Panc1 (cell line): Measurements from ENCODE around the gene SLC27A5. TPM values are rescaled to one million over a fixed set of nuclear protein-coding genes. Genes with fewer than 3 reads are reported as not detected.

Experiments used
- ATAC-seq: fragments of 200-7000 bp; cut with Tn5 transposase; 2 replicates; pipeline ENCODE4 v1.9.1; 2020; ENCODE audit warnings: mild to moderate bottlenecking, moderate library complexity
- BruUV-seq: library from RNA; stranded (reverse); fragments of 400-500 nt; replicated peaks from 2 replicates; lab custom pipeline; 2021; lab: Mats Ljungman, UMichigan
- CTCF ChIA-PET: fragments of 300-600 bp; sonication (Branson Sonifier 250); formaldehyde crosslinking; loops from one replicate; lab custom pipeline; 2022; ENCODE audit warnings: antibody characterized with exemption; lab: Charles Lee
- POLR2A ChIA-PET: fragments of 300-600 bp; sonication (Branson Sonifier 250); formaldehyde crosslinking; loops from one replicate; lab custom pipeline; 2022; ENCODE audit warnings: antibody characterized with exemption; lab: Charles Lee
- DNase-seq: peaks from one replicate; pipeline ENCODE4 v3.0.0-alpha.2; 2010; ENCODE audit warnings: low read depth, low spot score
- H3K27ac ChIP-seq: 2 replicates; pipeline ENCODE4 v1.5.1; 2011; ENCODE audit warnings: mild to moderate bottlenecking, low read length, inconsistent platforms
- H3K27me3 ChIP-seq: fragments of 200-500 bp; sonication (Bioruptor generic); 2 replicates; pipeline ENCODE4 v1.6.0; 2014; ENCODE audit warnings: low read length, inconsistent platforms; ENCODE audit not compliant: control insufficient read depth, insufficient read depth
- H3K36me3 ChIP-seq: fragments of 200-500 bp; sonication (Bioruptor generic); 2 replicates; pipeline ENCODE4 v1.5.1; 2014; ENCODE audit warnings: inconsistent platforms, mild to moderate bottlenecking, low read length, moderate library complexity; ENCODE audit not compliant: control insufficient read depth, insufficient read depth
- H3K4me1 ChIP-seq: 2 replicates; pipeline ENCODE4 v1.5.1; 2011; ENCODE audit warnings: inconsistent platforms, mild to moderate bottlenecking, low read length, moderate library complexity; ENCODE audit not compliant: control insufficient read depth, insufficient read depth
- H3K4me3 ChIP-seq, 2 experiments: 2 replicates each; pipeline ENCODE4 v1.5.1; 2011 to 2012; ENCODE audit warnings: low read depth in 2 of 2, low read length in 2 of 2, mild to moderate bottlenecking in 2 of 2, inconsistent platforms in 1 of 2, moderate library complexity in 1 of 2
- H3K9me3 ChIP-seq: fragments of 200-500 bp; sonication (Bioruptor generic); 2 replicates; pipeline ENCODE4 v1.5.1; 2014; ENCODE audit warnings: low read depth, mild to moderate bottlenecking, inconsistent platforms, low read length, moderate library complexity; ENCODE audit not compliant: control insufficient read depth, insufficient read depth
- POLR2AphosphoS5 ChIP-seq: IDR thresholded peaks from 2 replicates; pipeline ENCODE4 v1.6.1; 2012; ENCODE audit warnings: mild to moderate bottlenecking, low read depth, low read length, moderate library complexity
- SIN3A ChIP-seq: IDR thresholded peaks from 2 replicates; pipeline ENCODE4 v1.6.1; 2012; ENCODE audit warnings: low read depth, mild to moderate bottlenecking, low read length, moderate library complexity, borderline replicate concordance; ENCODE audit not compliant: insufficient read depth
- TCF7L2 ChIP-seq: IDR thresholded peaks from 2 replicates; pipeline ENCODE4 v1.6.1; 2011; ENCODE audit warnings: mild to moderate bottlenecking, low read depth, low read length, inconsistent platforms
- in situ Hi-C: cut with HindIII; loops from 2 replicates; pipeline ENCODE4 v1.10.0; 2016; ENCODE audit warnings: low sequenced_read_pairs, low pct_unique_long_range_greater_than_20kb
- intact Hi-C: fragments of 100-400 bp; cut with micrococcal nuclease; formaldehyde crosslinking; loops from one replicate; pipeline ENCODE4 v1.10.0; 2022; ENCODE audit not compliant: unreplicated experiment
- total RNA-seq: library from RNA; stranded (reverse); gene quantifications from one replicate; pipeline ENCODE4 v1.2.1, GENCODE V29; 2021; ENCODE audit not compliant: unreplicated experiment
- TF ChIP-seq, protein P1 (sequence below): fragments of 450-650 bp; IDR thresholded peaks from 2 replicates; pipeline ENCODE4 v1.5.1; 2017; ENCODE audit warnings: mild to moderate bottlenecking
- TF ChIP-seq, protein P2 (sequence below), 2 experiments: IDR thresholded peaks; 2 replicates each; pipeline ENCODE4 v1.6.1; 2011 to 2012; ENCODE audit warnings: low read depth in 2 of 2, control low read depth in 1 of 2, low read length in 1 of 2, mild to moderate bottlenecking in 1 of 2, moderate library complexity in 1 of 2; ENCODE audit not compliant: insufficient read depth in 1 of 2

Gene SLC27A5
- total RNA-seq, 1 experiment from 2014 or later, result 10.7 TPM

DNA sequence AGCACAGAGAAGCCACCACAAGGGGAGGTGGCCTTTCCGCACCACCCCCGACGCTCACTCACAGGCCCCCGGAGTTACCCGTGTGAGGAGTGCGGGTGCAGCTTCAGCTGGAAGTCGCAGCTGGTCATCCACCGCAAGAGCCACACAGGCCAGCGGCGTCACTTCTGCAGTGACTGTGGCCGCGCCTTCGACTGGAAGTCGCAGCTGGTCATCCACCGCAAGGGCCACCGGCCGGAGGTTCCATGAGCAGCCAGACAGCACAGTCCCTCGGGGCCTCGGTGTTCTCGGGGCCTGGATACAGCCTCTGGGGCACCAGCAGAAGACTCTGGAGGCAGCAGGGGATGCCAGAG lies 31.3 kb downstream of the SLC27A5 start:
- 0 out of 2 replicates have a peak, but pooled peaks cover 5% of the 10 kb centered on the region for H3K4me1 ChIP-seq
- no peak overlapping the region for H3K4me3 ChIP-seq
- no peaks in the 10 kb centered on the region for H3K27me3 ChIP-seq
- intact Hi-C loops (no loop called here), in situ Hi-C loops (no loop called here)
- DNase-seq, result no peak
- no TSS peak for BruUV-seq
- ChIA-PET POLR2A (no interaction called here), CTCF (no interaction called here)
- H3K9me3 ChIP-seq, result no peaks in the 10 kb centered on the region
- ATAC-seq, result no peak
- H3K36me3 ChIP-seq, result no peaks in the 10 kb centered on the region
- TF ChIP-seq POLR2AphosphoS5 (no peak), SIN3A (no peak), TCF7L2 (no peak)
- TF ChIP-seq, protein P1, sequence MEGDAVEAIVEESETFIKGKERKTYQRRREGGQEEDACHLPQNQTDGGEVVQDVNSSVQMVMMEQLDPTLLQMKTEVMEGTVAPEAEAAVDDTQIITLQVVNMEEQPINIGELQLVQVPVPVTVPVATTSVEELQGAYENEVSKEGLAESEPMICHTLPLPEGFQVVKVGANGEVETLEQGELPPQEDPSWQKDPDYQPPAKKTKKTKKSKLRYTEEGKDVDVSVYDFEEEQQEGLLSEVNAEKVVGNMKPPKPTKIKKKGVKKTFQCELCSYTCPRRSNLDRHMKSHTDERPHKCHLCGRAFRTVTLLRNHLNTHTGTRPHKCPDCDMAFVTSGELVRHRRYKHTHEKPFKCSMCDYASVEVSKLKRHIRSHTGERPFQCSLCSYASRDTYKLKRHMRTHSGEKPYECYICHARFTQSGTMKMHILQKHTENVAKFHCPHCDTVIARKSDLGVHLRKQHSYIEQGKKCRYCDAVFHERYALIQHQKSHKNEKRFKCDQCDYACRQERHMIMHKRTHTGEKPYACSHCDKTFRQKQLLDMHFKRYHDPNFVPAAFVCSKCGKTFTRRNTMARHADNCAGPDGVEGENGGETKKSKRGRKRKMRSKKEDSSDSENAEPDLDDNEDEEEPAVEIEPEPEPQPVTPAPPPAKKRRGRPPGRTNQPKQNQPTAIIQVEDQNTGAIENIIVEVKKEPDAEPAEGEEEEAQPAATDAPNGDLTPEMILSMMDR, result no peak
- TF ChIP-seq, protein P2, sequence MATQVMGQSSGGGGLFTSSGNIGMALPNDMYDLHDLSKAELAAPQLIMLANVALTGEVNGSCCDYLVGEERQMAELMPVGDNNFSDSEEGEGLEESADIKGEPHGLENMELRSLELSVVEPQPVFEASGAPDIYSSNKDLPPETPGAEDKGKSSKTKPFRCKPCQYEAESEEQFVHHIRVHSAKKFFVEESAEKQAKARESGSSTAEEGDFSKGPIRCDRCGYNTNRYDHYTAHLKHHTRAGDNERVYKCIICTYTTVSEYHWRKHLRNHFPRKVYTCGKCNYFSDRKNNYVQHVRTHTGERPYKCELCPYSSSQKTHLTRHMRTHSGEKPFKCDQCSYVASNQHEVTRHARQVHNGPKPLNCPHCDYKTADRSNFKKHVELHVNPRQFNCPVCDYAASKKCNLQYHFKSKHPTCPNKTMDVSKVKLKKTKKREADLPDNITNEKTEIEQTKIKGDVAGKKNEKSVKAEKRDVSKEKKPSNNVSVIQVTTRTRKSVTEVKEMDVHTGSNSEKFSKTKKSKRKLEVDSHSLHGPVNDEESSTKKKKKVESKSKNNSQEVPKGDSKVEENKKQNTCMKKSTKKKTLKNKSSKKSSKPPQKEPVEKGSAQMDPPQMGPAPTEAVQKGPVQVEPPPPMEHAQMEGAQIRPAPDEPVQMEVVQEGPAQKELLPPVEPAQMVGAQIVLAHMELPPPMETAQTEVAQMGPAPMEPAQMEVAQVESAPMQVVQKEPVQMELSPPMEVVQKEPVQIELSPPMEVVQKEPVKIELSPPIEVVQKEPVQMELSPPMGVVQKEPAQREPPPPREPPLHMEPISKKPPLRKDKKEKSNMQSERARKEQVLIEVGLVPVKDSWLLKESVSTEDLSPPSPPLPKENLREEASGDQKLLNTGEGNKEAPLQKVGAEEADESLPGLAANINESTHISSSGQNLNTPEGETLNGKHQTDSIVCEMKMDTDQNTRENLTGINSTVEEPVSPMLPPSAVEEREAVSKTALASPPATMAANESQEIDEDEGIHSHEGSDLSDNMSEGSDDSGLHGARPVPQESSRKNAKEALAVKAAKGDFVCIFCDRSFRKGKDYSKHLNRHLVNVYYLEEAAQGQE (IDR thresholded peaks at IDR 0.05; ENCODE audit: insufficient read depth in 1 of 2, low read depth in 2 of 2, low read length in 1 of 2), result no peak
- no peak overlapping the region for H3K27ac ChIP-seq

DNA sequence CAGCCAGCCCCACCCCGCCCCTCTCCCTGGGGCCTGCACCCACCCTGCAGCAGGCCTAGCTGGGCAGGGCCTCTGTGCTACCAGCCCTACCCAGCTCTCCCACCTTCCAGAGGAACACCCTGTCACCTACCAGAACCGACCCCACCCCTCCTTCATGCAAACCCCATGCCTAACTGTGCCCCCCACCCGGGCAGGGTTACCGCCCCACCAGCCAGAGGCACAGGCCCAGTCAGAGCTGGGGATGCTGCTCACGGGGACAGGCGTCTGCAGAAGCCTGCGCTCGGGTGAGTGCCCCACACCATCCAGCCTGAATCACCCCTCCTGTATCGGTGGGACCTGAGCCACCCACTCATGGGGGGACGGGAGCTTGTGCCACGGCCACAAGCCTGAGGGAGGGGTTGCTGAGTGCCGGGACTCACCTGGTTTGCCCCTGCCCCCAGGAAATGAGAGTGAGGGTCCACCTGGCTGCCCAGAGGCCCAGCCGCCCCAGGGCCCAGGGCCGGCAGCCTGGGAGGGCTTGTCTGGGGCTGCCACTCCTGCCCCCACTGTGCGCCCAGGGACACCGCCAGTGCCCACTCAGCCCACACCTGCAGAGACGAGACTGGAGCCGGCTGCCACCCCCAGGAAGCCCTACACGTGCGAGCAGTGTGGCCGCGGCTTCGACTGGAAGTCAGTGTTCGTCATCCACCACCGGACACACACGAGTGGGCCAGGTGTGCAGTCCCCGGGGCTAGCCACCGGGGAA lies 31.9 kb downstream of the SLC27A5 start:
- BruUV-seq, result no TSS peak
- Histone ChIP-seq H3K36me3 (no peaks in the 10 kb centered on the region), H3K9me3 (no peaks in the 10 kb centered on the region), H3K4me1 (peaks cover 8% of the 10 kb centered on the region), H3K27me3 (no peaks in the 10 kb centered on the region), H3K4me3 (no peak overlapping the region), H3K27ac (no peak overlapping the region)
- in situ Hi-C loops, result no loop called here
- intact Hi-C loops, result no loop called here
- CTCF ChIA-PET, result no interaction called here
- POLR2A ChIA-PET, result no interaction called here
- DNase-seq, result no peak
- TF ChIP-seq, protein P2 (IDR thresholded peaks at IDR 0.05; ENCODE audit: insufficient read depth in 1 of 2, low read depth in 2 of 2, low read length in 1 of 2), result no peak
- TF ChIP-seq TCF7L2 (no peak), SIN3A (no peak), POLR2AphosphoS5 (no peak)
- TF ChIP-seq, protein P1, result no peak
- ATAC-seq, result no peak
